GM06990 (cell line): ENCODE results near the gene ZMAT5.

Experiments
- DNase-seq: peaks from one replicate; pipeline ENCODE4 v3.0.0-alpha.2; 2011; ENCODE audit not compliant: insufficient read length; ENCODE audit errors: extremely low read depth
- H3K27me3 ChIP-seq: replicated peaks from 2 replicates; pipeline ENCODE4 v1.6.0; 2011; ENCODE audit warnings: low read length; ENCODE audit not compliant: control insufficient read depth, insufficient read depth
- H3K36me3 ChIP-seq: 2 replicates; pipeline ENCODE4 v1.5.1; 2011; ENCODE audit warnings: low read length; ENCODE audit not compliant: control insufficient read depth, insufficient read depth
- H3K4me3 ChIP-seq: replicated peaks from 2 replicates; pipeline ENCODE4 v1.5.1; 2011; ENCODE audit warnings: low read depth, mild to moderate bottlenecking, control low read depth, low read length
- CTCF ChIP-seq: IDR thresholded peaks from 2 replicates; pipeline ENCODE4 v1.5.1; 2011; ENCODE audit warnings: low read length, control low read depth, mild to moderate bottlenecking, inconsistent platforms; ENCODE audit not compliant: insufficient read depth, poor library complexity, severe bottlenecking

Gene ZMAT5

GRCh38 chr22:29703569-29704195 lies 63.1 kb downstream of the ZMAT5 start:
- Histone ChIP-seq H3K27me3 (no peaks in the 10 kb centered on the region; the same call in none of the 2 replicates), H3K4me3 (no peak overlapping the region), H3K36me3 (no peaks in the 10 kb centered on the region)
- no peak for DNase-seq
- TF ChIP-seq CTCF: no peak

GRCh38 chr22:29702931-29703501 lies 63.8 kb downstream of the ZMAT5 start:
- no peak for TF ChIP-seq CTCF
- no peaks in the 10 kb centered on the region; the same call in 1 of the 2 replicates for H3K27me3 ChIP-seq
- no peak for DNase-seq
- no peak overlapping the region for H3K4me3 ChIP-seq
- no peaks in the 10 kb centered on the region; the same call in 1 of the 2 replicates for H3K36me3 ChIP-seq

- no peak for TF ChIP-seq CTCF
- Histone ChIP-seq H3K4me3 (no peak overlapping the region), H3K36me3 (peaks cover 2% of the 10 kb centered on the region), H3K27me3 (no peaks in the 10 kb centered on the region; the same call in 1 of the 2 replicates)
- DNase-seq: no peak
These were observed 64.5 kb downstream of the ZMAT5 start for GRCh38 chr22:29702000-29702930.

- DNase-seq: no peak
- peak; percentile 24 for TF ChIP-seq CTCF
- no peak overlapping the region for H3K4me3 ChIP-seq
These were observed 65.4 kb downstream of the ZMAT5 start for GRCh38 chr22:29701155-29701999.

GRCh38 chr22:29700900-29701154 lies 66.0 kb downstream of the ZMAT5 start:
- no peak for TF ChIP-seq CTCF
- H3K27me3 ChIP-seq: no peaks in the 10 kb centered on the region
- H3K36me3 ChIP-seq: peaks cover 2% of the 10 kb centered on the region
- H3K4me3 ChIP-seq: no peak overlapping the region
- no peak for DNase-seq

More at GRCh38 chr22:29701155-29701999, 65.4 kb downstream of the ZMAT5 start:
- Histone ChIP-seq H3K36me3 (peaks cover 2% of the 10 kb centered on the region), H3K27me3 (no peaks in the 10 kb centered on the region)
